HCT116 (cell line): Measurements from ENCODE around the gene PRKN. TPM values are rescaled to one million over a fixed set of nuclear protein-coding genes. Genes with fewer than 3 reads are reported as not detected.

Source experiments
- ATAC-seq: fragments of 200-7000 bp; cut with Tn5 transposase; 2 replicates; pipeline ENCODE4 v1.9.1; 2020; ENCODE audit warnings: mild to moderate bottlenecking, moderate library complexity
- BruUV-seq: library from RNA; stranded (reverse); fragments of 400-500 nt; replicated peaks from 2 replicates; lab custom pipeline; 2021; lab: Mats Ljungman, UMichigan
- CTCF ChIA-PET: fragments of 300-600 bp; sonication (Branson Sonifier 250); formaldehyde crosslinking; loops from one replicate; lab custom pipeline; 2021; ENCODE audit warnings: antibody characterized with exemption; lab: Charles Lee
- POLR2A ChIA-PET: fragments of 300-600, 350-600 bp; sonication (Branson Sonifier 250); formaldehyde crosslinking; loops from one replicate; lab custom pipeline; 2021; ENCODE audit warnings: antibody characterized with exemption; lab: Charles Lee
- RAD21 ChIA-PET, 2 experiments: fragments of 300-600 bp; sonication (Branson Sonifier 250); formaldehyde crosslinking; loops; one replicate each; lab custom pipeline; 2023; ENCODE audit warnings: low total read pairs in 2 of 2; ENCODE audit not compliant: uncharacterized antibody in 2 of 2, unreplicated experiment in 2 of 2, low non-redundant PET in 1 of 2; lab: Charles Lee
- DNase-seq: peaks from one replicate; pipeline ENCODE4 v3.0.0-alpha.2; 2010; ENCODE audit warnings: low read depth, low spot score
- H2AFZ ChIP-seq: fragments of 200-600 bp; shearing (Covaris generic), sonication (generic); 2 replicates; pipeline ENCODE4 v1.6.1; 2017; ENCODE audit warnings: low read depth, mixed run types, mixed read lengths, antibody characterized with exemption, low read length; ENCODE audit not compliant: poor library complexity, severe bottlenecking
- H3K27ac ChIP-seq: 2 replicates; pipeline ENCODE4 v1.5.1; 2012; ENCODE audit warnings: low read depth, low read length
- H3K27me3 ChIP-seq: fragments of 200-600 bp; sonication (generic); 2 replicates; pipeline ENCODE4 v1.6.1; 2016; ENCODE audit warnings: mixed run types, low read length, mixed read lengths; ENCODE audit not compliant: insufficient read depth
- H3K36me3 ChIP-seq, 2 experiments: fragments of 200-500 bp in 1 of 2; fragments of 200-600 bp in 1 of 2; sonication (Bioruptor generic) in 1 of 2; sonication (generic) in 1 of 2; 2 replicates each; pipeline versions ENCODE4 v1.5.1 to v1.6.1; 2014 to 2016; ENCODE audit warnings: low read length in 2 of 2, inconsistent platforms in 1 of 2, mixed read lengths in 1 of 2, mixed run types in 1 of 2; ENCODE audit not compliant: insufficient read depth in 2 of 2, control insufficient read depth in 1 of 2
- H3K4me1 ChIP-seq, 2 experiments: fragments of 200-600 bp in 1 of 2; sonication (generic) in 1 of 2; 2 replicates each; pipeline versions ENCODE4 v1.5.1 to v1.6.1; 2012 to 2017; ENCODE audit warnings: low read length in 2 of 2, inconsistent platforms in 1 of 2, mild to moderate bottlenecking in 1 of 2, mixed read lengths in 1 of 2, mixed run types in 1 of 2, moderate library complexity in 1 of 2; ENCODE audit not compliant: insufficient read depth in 2 of 2, control insufficient read depth in 1 of 2
- H3K4me2 ChIP-seq: fragments of 200-600 bp; sonication (generic); 2 replicates; pipeline ENCODE4 v1.6.1; 2017; ENCODE audit warnings: mixed run types, low read length, mixed read lengths
- H3K4me3 ChIP-seq, 2 experiments: fragments of 200-600 bp in 1 of 2; sonication (generic) in 1 of 2; replicated peaks in 1 of 2; 2 replicates each; pipeline ENCODE4 v1.5.1; 2011 to 2016; ENCODE audit warnings: low read length in 2 of 2, control low read depth in 1 of 2, low read depth in 1 of 2, mild to moderate bottlenecking in 1 of 2, mixed read lengths in 1 of 2, mixed run types in 1 of 2
- H3K79me2 ChIP-seq: fragments of 200-600 bp; sonication (generic); 2 replicates; pipeline ENCODE4 v1.6.1; 2017; ENCODE audit warnings: mild to moderate bottlenecking, mixed run types, low read length, moderate library complexity, mixed read lengths; ENCODE audit not compliant: insufficient read depth
- H3K9ac ChIP-seq: fragments of 200-600 bp; sonication (generic); 2 replicates; pipeline ENCODE4 v1.6.1; 2016; ENCODE audit warnings: low read length, mixed read lengths
- H3K9me2 ChIP-seq: fragments of 200-600 bp; sonication (generic), shearing (Covaris generic); 2 replicates; pipeline ENCODE4 v1.6.1; 2017; ENCODE audit warnings: mixed run types, mild to moderate bottlenecking, moderate library complexity; ENCODE audit not compliant: insufficient read depth
- H3K9me3 ChIP-seq, 2 experiments: fragments of 200-500 bp in 1 of 2; fragments of 200-600 bp in 1 of 2; sonication (Bioruptor generic) in 1 of 2; sonication (generic) in 1 of 2; 2 replicates each; pipeline ENCODE4 v1.6.1; 2014 to 2017; ENCODE audit warnings: low read length in 2 of 2, mixed read lengths in 2 of 2, inconsistent platforms in 1 of 2, low read depth in 1 of 2, mild to moderate bottlenecking in 1 of 2, mixed run types in 1 of 2, moderate library complexity in 1 of 2; ENCODE audit not compliant: control insufficient read depth in 1 of 2, insufficient read depth in 1 of 2
- H4K20me1 ChIP-seq: fragments of 200-600 bp; sonication (generic), shearing (Covaris generic); 2 replicates; pipeline ENCODE4 v1.6.1; 2017; ENCODE audit warnings: mixed run types, mild to moderate bottlenecking, moderate library complexity; ENCODE audit not compliant: insufficient read depth
- CBX3 ChIP-seq: IDR thresholded peaks from 2 replicates; pipeline ENCODE4 v1.6.1; 2012; ENCODE audit warnings: low read depth
- EZH2phosphoT487 ChIP-seq: fragments of 200-600 bp; IDR thresholded peaks from 2 replicates; pipeline ENCODE4 v1.6.1; 2018; ENCODE audit warnings: antibody characterized with exemption, borderline replicate concordance
- JUND ChIP-seq: IDR thresholded peaks from 2 replicates; pipeline ENCODE4 v1.6.1; 2012
- POLR2AphosphoS5 ChIP-seq: IDR thresholded peaks from 2 replicates; pipeline ENCODE4 v1.6.1; 2011; ENCODE audit warnings: mild to moderate bottlenecking, low read depth, low read length, moderate library complexity
- SP1 ChIP-seq: IDR thresholded peaks from 2 replicates; pipeline ENCODE4 v1.6.1; 2012; ENCODE audit warnings: low read depth
- SRF ChIP-seq: IDR thresholded peaks from 2 replicates; pipeline ENCODE4 v1.6.1; 2012; ENCODE audit warnings: low read depth
- TCF7L2 ChIP-seq: IDR thresholded peaks from 2 replicates; pipeline ENCODE4 v1.7.0; 2011; ENCODE audit warnings: borderline replicate concordance, inconsistent platforms; ENCODE audit not compliant: insufficient read depth, insufficient read length; ENCODE audit errors: extremely low read depth
- ZBTB33 ChIP-seq: IDR thresholded peaks from 2 replicates; pipeline ENCODE4 v1.6.1; 2011; ENCODE audit warnings: mild to moderate bottlenecking, low read length, moderate library complexity; ENCODE audit not compliant: insufficient replicate concordance; ENCODE audit errors: extremely low read depth
- ZFX ChIP-seq: fragments of 450-650 bp; IDR thresholded peaks from 2 replicates; pipeline ENCODE4 v1.6.1; 2017
- ZNF274 ChIP-seq: fragments of 200-500 bp; sonication (Bioruptor generic); IDR thresholded peaks from 2 replicates; pipeline ENCODE4 v1.6.1; 2014; ENCODE audit warnings: mild to moderate bottlenecking, low read depth, low read length, inconsistent platforms
- intact Hi-C: fragments of 100-400 bp; cut with micrococcal nuclease; formaldehyde crosslinking; loops from 2 replicates; pipeline ENCODE4 v1.10.0; 2022
- total RNA-seq: library from RNA; stranded (reverse); gene quantifications from one replicate; pipeline ENCODE4 v1.2.1, GENCODE V29; 2021; ENCODE audit not compliant: unreplicated experiment
- TF ChIP-seq, protein P1 (sequence below): IDR thresholded peaks from 2 replicates; pipeline ENCODE4 v1.6.1; 2012; ENCODE audit warnings: low read depth

The PRKN gene
- total RNA-seq, 1 experiment from 2014 or later = 2.6 TPM

GRCh38 chr6:161508341-161508740 lies 1219.2 kb downstream of the PRKN start:
- intact Hi-C loops = no loop called here
- Histone ChIP-seq H3K4me1 (no peaks in the 10 kb centered on the region), H3K36me3 (no peaks in the 10 kb centered on the region), H3K9ac (no peak overlapping the region), H3K27me3 (no peaks in the 10 kb centered on the region), H3K79me2 (no peaks in the 10 kb centered on the region)
- RAD21 ChIA-PET = no interaction called here
- TF ChIP-seq, protein P1, sequence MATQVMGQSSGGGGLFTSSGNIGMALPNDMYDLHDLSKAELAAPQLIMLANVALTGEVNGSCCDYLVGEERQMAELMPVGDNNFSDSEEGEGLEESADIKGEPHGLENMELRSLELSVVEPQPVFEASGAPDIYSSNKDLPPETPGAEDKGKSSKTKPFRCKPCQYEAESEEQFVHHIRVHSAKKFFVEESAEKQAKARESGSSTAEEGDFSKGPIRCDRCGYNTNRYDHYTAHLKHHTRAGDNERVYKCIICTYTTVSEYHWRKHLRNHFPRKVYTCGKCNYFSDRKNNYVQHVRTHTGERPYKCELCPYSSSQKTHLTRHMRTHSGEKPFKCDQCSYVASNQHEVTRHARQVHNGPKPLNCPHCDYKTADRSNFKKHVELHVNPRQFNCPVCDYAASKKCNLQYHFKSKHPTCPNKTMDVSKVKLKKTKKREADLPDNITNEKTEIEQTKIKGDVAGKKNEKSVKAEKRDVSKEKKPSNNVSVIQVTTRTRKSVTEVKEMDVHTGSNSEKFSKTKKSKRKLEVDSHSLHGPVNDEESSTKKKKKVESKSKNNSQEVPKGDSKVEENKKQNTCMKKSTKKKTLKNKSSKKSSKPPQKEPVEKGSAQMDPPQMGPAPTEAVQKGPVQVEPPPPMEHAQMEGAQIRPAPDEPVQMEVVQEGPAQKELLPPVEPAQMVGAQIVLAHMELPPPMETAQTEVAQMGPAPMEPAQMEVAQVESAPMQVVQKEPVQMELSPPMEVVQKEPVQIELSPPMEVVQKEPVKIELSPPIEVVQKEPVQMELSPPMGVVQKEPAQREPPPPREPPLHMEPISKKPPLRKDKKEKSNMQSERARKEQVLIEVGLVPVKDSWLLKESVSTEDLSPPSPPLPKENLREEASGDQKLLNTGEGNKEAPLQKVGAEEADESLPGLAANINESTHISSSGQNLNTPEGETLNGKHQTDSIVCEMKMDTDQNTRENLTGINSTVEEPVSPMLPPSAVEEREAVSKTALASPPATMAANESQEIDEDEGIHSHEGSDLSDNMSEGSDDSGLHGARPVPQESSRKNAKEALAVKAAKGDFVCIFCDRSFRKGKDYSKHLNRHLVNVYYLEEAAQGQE = no peak
- no peak for TF ChIP-seq ZNF274
- TF ChIP-seq, all 23 proteins: peak for 0
- Histone ChIP-seq H3K4me3 (no peak overlapping the region), H2AFZ (no peak overlapping the region), H3K9me2 (no peaks in the 10 kb centered on the region), H3K4me2 (no peak overlapping the region), H3K9me3 (no peaks in the 10 kb centered on the region), H3K27ac (no peak overlapping the region), H4K20me1 (no peaks in the 10 kb centered on the region)
- CTCF ChIA-PET = no interaction called here
- BruUV-seq = no TSS peak
- POLR2A ChIA-PET = no interaction called here
- DNase-seq = no peak
- ATAC-seq = no peak

GRCh38 chr6:161507375-161507774 lies 1220.2 kb downstream of the PRKN start:
- DNase-seq (no peak), ATAC-seq (no peak)
- Histone ChIP-seq H4K20me1 (no peaks in the 10 kb centered on the region), H3K27ac (no peak overlapping the region), H3K9me3 (no peaks in the 10 kb centered on the region), H3K27me3 (no peaks in the 10 kb centered on the region), H3K4me1 (no peaks in the 10 kb centered on the region), H3K36me3 (no peaks in the 10 kb centered on the region), H3K4me3 (no peak overlapping the region), H3K9me2 (no peaks in the 10 kb centered on the region), H3K79me2 (no peaks in the 10 kb centered on the region), H2AFZ (no peak overlapping the region), H3K4me2 (no peak overlapping the region), H3K9ac (no peak overlapping the region)
- RAD21 ChIA-PET = no interaction called here
- BruUV-seq = no TSS peak
- CTCF ChIA-PET = no interaction called here
- POLR2A ChIA-PET = no interaction called here
- intact Hi-C loops = no loop called here
- TF ChIP-seq ZBTB33 (no peak), TCF7L2 (no peak), ZFX (no peak), SRF (no peak), SP1 (no peak), CBX3 (no peak), JUND (no peak), ZNF274 (no peak), EZH2phosphoT487 (no peak), POLR2AphosphoS5 (no peak)
- TF ChIP-seq, protein P1 = no peak
